Fibroblast of mammary gland (primary cell): Measurements from ENCODE around the gene SIRT7.
A peak's percentile ranks its signal among the peaks of the same experiment; 100 is the strongest.

Source experiments
- DNase-seq: peaks from one replicate; pipeline ENCODE4 v3.0.0-alpha.2; 2010; ENCODE audit warnings: low read depth
- H3K4me3 ChIP-seq: 2 replicates; pipeline ENCODE4 v1.5.1; 2011; ENCODE audit warnings: low read depth, mild to moderate bottlenecking, low read length, moderate library complexity; ENCODE audit not compliant: control insufficient read depth
- TF ChIP-seq, protein P1 (sequence below): conservative IDR thresholded peaks from 2 replicates; pipeline ENCODE4 v1.5.1; 2011; ENCODE audit warnings: low read depth, low read length, inconsistent platforms; ENCODE audit not compliant: control insufficient read depth, insufficient read depth

The SIRT7 gene

DNA sequence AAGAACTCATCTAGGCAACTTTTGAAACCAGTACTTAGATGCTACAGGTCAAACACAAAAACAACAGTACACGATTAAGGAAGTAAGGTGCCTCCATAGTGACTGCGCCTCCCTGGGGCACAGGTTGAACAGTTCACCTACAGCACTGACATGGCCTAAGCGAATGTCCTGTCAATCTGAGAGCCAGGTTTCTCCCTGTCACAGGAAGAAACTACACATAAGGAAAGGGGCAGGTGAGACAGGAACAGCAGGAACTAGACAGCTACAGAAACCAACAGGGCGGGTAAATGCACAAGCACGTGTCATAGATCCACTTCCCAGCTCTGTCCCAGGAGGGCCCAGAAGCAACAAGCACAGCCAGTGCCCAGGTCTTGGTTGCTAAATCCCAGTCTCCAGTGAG, 38.9 kb downstream of the SIRT7 start:
- no peak for DNase-seq
- H3K4me3 ChIP-seq, result no peak overlapping the region
- TF ChIP-seq, protein P1, sequence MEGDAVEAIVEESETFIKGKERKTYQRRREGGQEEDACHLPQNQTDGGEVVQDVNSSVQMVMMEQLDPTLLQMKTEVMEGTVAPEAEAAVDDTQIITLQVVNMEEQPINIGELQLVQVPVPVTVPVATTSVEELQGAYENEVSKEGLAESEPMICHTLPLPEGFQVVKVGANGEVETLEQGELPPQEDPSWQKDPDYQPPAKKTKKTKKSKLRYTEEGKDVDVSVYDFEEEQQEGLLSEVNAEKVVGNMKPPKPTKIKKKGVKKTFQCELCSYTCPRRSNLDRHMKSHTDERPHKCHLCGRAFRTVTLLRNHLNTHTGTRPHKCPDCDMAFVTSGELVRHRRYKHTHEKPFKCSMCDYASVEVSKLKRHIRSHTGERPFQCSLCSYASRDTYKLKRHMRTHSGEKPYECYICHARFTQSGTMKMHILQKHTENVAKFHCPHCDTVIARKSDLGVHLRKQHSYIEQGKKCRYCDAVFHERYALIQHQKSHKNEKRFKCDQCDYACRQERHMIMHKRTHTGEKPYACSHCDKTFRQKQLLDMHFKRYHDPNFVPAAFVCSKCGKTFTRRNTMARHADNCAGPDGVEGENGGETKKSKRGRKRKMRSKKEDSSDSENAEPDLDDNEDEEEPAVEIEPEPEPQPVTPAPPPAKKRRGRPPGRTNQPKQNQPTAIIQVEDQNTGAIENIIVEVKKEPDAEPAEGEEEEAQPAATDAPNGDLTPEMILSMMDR, result no peak

DNA sequence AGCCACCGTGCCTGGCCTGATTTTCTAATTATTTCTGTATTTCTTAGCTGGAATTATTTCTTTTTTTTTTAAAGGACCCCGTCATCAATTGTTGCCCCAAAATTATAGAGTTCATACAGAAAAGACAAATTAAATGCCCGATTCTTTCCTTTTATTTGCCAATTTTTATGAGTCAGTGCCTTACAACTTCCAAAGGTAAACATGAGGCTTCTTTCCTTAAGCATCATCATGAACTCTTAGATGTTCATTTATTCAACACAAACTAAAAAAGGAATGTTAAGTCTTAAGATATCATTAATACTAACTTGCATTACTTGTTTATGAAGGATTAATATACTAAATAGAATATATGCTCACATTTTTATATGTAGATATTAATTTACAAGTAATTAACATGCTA, 39.7 kb downstream of the SIRT7 start:
- TF ChIP-seq, protein P1, result no peak
- no peak for DNase-seq
- no peak overlapping the region for H3K4me3 ChIP-seq

DNA sequence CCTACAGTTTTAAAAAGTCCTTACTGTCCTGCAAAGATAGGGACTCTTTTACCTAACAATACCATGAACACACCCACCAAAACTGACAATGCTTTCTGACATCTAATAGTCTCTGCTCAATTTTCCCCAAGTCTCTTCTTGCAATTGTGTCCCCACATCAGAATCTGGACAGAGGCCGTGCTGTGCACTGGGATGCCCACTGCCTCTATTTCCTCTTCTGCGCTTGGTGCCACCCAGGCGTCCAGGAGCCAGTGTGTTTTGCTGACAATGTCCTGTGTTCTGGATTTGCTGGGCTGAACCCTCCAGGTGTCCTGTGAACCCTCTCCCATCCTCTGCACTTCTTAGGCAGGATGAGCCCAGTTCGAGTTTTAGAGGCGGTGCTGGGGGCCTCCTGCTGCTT, 40.4 kb downstream of the SIRT7 start:
- no peak overlapping the region for H3K4me3 ChIP-seq
- TF ChIP-seq, protein P1, result no peak
- no peak for DNase-seq

DNA sequence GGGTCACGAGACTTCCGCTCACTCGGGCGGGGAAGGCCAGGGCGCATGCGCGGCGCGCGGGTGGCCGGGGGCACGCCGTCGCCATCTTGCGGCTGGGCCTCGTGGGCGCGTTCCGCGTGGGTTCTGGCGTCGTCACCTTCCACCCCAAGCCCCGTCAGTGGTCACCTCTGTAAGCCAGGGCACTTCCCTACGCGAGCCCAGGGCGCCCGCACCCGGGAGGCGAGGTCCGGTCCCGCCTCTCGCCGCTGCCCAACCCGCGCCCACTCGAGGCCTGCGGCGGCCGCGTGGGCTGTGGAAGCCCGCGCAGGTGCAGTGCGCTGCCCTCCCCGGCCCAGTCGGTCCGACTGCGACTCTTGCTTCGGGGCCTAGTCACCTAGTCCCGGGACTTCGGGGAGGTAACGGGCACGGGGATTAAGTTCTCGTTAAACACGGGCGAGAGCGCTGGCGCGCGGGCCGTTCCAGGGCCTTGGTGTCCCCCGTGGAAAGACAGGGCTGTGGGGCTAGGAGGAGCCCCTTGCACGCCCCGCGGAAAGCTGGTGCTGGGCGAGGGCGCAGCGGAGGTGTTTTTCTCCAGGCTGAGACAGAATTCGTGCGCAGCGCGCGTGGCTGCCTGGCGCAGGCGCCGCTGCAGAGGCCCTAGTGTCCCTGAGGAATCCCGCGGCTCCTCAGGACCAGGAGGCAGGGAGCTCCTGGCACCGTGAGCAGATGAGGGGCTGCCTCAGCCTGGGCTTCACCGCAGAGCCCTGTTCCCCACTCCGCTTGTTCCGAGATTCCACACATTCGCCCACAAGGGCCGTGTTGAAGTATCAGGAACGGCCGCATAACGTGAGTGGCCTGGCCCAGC, 46.4 kb downstream of the SIRT7 start:
- TF ChIP-seq, protein P1, result no peak
- peak overlapping the region; percentile 64 for H3K4me3 ChIP-seq
- DNase-seq, result peak; percentile 83

DNA sequence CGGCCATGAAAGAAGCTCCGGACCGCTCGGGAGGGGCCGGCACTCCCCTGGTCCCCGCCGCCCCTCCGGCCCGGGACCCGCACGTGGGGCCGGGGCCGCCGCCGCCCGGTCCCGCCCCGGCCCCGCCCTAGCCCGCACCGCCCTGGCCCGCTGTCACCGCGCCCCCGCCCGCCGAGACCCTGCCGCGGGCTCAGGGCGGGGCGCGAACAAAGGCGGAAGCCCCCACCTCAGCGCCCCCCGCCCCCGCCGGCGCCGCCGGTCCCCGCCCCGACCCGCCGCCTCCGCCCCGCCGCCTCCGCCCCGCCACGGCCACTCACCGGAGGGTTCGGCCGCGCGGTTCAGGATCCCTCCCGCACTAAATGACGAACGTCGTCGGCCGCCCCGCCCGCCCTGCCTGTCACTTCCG, 47.0 kb downstream of the SIRT7 start, which contains the start of gene ARHGDIA:
Gene ARHGDIA, minus strand, starts transcription at position 357 of the 406 bp plus-strand sequence. CDS start 1,407 bp downstream, outside the sequence.
- TF ChIP-seq, protein P1, result no peak
- peak within 1 kb of the TSS; percentile 76 for H3K4me3 ChIP-seq
- DNase-seq, result peak; percentile 4

DNA sequence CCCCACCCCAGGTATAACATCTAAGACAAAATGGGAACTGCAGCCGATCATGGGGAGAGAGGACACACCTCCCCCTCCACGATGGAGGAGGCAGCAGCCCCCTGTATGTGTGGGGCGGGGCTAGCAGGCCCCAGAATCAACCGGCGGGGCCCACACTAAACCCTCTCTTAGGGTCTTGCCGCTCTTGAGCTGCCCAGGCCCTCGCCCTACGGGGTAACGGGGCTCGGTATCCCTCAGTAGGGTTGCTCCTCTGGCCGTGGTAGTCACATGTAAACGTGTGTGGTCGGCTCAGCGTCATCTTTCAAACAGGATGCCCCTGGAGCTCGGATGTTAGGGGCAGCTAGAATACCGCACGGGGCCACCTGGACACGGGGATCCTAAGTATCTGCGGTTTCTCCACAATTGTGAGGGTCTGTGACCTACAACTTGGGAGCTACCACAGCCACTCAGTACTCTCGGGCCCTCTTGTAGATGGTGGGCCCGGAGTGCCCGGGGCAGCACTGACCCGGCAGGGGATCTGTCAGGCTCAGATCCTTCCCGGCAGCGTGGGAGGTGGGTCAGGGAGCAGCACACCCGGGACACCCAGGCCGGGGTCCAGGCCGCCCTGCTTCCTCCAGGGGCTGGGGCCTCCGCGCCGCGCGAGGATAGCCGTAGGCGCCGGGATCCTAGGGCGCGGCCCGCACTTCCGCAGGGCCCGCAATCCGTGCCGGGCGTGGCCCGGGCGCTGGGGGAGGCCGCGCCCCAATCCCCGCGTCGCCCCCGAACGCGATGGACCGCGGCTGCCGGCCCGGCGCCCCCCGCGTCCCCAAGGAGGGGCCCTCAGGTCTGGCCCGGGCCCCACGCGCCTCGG, 47.6 kb downstream of the SIRT7 start:
- peak; percentile 69 for DNase-seq
- TF ChIP-seq, protein P1, result no peak
- peak overlapping the region; percentile 76 for H3K4me3 ChIP-seq
